GM21381 (cell line): ENCODE data around the gene MORN1.
"Not testable (repeated sequence)": the region's sequence is repeated elsewhere in the genome, so short reads cannot be mapped to it uniquely, and the experiment has no call there.

ENCODE experiments used
- ATAC-seq: cut with Tn5 transposase; IDR thresholded peaks from one replicate; pipeline ENCODE4 v1.9.1; 2021; ENCODE audit warnings: mild to moderate bottlenecking, moderate library complexity; ENCODE audit not compliant: unreplicated experiment

Gene MORN1

DNA sequence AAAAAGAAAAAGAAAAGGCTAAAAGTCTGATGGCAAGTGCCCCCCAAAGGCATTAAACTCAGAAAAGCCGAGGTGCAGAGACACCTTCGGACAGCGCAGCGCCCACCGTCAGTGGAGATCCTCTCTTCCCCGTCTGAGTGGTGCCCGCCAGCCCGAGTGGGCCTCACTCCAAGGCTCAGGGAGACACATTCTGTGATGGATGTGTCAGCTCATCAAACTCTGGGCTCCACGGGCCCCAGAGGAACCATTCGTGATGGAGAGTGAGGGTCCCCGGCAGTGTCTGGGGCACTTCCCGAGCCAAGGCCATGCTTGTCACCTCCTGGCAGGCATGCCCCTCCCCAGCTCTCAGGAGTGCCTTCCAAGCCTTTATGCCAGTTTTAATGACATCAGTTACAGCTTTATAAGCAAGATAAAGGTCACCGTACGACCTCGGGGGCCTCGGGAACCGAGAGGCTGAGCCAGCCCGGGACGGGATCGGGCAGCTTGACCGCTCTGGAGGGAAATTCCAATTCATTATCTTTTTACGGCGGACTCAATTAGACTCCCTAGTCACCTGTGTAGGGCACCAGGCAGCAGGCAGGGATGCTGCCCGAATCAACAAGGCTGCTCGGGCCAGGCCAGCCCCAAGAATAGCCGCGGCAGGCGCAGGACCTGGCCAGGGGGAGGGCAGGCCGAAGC, 49.5 kb downstream of the MORN1 start:
- no peak for ATAC-seq

DNA sequence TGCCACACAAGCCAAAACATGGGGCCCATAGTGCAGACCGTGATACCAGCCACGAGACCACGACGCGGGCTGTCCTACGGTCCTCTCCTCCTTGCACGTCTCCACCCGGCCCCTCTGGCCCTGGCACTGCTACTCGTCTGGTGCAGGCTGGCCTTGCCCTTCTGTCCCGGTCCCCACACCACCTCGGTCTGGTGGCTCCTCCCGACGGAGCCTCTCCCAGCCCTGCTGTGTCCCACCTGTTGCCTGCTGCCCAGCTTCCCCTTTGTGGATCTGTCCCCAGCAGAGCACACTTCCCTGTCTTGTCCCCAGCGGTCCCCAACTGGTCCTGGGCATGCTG, 50.5 kb downstream of the MORN1 start:
- no peak for ATAC-seq

DNA sequence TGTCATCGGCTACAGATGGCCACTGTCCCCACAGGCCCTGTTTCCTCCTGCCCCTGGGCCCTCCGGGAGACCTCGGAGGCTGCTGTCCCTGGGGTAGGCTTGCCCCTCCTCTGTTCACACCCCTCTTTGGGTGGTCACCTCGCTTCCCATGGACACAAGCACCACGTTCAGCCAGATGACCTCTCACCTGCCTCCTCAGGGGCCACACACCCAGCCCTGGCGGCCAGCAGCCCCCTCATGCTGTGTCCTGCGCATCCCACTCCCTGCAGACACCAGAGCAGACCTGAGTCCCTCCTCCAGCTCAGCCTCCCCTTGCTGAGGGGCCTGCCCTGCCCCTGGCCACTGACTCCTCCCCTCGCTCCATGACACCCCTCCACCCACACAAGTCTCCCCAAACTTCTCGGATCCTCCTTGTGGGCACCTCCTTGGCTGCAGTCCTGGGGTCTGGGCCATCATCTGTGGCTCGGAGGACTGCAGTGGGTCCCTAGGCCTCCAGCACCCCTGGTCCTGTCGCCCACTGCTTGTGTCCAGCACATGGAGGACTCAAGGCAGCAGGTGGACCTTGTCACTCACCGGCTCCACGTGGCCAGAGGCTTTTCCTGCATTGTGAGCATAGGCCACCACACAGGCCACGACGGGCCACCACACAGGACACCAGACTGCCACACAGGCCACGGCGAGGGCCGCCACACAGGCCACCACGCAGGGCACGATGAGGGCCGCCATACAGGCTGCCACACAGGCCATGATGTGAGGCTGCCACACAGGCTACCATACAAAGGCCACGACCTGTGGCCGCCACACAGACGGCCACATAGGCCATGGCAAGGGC, 51.1 kb downstream of the MORN1 start:
- ATAC-seq: no peak

DNA sequence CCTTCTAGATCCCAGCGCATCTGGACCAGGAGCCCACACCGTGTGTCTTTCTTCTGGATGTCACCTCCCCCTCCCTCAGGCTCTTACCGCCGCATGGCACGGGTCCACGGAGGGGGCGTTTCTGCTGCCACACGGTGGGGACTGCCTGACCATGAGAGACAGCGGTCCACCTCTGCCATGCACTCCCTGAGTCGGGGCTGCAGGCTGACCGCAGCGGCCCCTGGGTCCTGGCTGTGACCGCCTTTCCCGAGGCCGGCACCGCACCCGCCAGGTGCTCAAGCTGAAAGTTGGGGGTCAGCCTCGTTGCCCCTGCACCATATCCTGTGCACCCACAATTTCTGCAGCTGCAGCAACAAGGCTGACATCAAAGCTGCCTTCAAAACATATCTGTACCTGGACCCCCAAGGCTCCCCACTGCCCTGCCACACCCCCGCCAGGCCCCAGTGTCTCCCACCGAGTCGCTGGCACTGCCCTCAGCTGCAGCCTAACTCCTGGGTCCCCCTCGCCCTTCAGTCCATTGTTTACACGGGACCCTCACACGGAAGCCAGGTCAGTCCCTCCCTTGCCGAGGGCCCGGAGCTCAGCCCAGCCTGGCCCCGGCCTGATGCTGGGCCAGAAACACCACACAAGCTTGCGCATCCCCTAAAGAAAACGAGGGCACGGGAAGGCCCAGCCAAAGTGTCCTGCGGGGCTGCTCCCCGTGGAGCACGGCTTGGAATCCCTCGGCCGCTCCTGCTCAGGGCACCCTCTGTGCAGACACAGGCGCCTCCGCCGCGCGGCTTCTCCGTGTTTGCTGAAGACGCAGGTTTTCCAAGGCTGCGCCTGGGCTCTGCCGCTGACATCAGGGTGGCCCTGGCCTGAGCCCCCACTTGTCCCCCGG, 51.9 kb downstream of the MORN1 start:
- ATAC-seq: no peak

DNA sequence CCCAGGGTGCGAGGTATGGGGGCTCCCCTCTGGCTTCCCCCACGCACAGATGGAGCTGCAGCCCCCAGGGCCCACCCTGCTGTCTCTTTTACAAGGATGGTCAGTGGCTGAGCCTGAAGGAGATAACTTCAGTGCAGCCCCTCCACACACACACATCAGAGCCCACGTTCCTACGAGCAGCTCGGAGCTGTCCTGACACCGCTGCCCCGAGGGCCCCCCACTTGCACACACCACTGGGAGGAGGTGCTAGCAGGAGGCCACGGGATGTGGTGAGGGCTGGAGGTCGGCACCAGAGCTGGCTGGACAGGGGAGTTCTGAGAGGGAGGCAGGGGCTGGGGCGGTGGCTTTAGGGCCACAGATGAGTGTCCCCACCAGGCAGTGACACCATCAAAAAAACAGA, 53.9 kb downstream of the MORN1 start:
- no peak for ATAC-seq

DNA sequence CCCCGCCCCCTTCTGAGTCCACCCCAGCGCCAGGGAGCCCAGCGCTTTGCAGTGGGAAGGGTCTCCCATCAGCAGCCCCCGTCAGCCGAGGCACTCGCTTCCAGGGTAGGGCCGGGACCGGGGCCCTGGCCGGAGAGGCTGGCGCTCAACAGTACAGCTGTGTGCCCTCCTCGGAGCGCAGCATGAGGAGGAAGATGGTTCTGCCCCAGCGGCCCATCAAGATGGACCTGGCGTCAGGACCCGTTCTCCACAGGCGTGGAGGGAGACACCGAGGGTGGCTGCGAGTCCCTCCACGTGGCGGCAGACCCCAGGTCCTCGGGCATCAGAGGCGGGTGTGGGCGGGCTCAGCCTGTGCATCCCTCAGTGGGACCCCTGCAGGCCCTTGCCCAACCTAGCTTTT, 54.3 kb downstream of the MORN1 start:
- ATAC-seq: no peak

DNA sequence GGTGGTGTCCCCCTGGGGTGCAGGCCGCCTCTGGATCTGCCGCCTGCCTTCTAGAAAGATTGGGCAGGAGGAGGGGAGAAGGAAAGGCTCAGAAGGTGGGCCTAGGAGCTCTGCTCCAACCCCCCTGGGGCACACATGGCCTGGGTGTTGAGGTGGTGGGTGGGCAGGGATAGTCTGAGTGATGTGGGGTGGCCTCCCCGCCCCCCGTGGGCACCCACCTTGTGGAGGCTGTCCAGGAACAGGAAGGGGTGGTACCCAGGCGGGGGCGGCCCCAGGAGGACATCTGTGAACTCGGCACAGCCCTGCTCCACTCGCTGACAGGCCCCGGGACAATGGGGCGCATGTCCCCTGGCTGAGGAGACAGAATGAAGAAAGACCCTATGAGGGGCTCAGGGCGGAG, 54.9 kb downstream of the MORN1 start:
- ATAC-seq: no peak

DNA sequence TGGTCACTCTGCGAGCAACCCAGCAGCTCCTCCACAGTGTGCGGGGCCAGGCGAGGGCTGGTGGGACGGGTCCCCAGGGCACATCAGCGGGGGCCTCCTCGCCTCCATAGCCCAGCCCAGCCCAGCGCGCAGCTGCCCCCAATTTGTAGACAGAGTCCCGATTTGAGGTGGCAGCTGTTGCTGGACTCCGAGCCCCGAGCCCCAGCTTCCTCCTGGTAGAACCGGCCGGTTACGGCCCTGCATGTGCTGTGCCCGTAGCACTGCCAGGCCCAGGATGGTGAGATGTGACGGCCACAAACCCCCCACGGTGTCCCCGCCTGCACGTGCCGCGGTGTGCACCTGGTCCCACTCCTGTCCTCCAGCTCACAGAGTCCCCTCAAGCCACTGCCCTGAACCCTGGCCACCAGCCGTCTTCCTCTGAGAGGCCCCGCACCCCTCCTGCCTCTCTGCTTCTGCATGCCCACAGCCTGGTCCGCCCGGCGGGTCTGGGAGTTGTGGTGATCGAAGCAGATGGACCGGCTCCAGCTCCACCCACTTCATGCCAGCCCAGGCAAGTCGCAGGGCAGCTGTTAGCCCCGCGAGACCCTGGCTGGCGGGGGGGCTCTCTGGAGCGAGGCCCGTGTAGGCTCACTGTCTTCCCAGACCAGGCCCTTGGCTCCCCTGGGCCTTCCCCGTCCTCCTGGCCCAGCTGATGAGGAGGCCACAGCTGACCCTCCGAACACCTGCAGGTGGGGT, 55.5 kb downstream of the MORN1 start:
- no peak for ATAC-seq

DNA sequence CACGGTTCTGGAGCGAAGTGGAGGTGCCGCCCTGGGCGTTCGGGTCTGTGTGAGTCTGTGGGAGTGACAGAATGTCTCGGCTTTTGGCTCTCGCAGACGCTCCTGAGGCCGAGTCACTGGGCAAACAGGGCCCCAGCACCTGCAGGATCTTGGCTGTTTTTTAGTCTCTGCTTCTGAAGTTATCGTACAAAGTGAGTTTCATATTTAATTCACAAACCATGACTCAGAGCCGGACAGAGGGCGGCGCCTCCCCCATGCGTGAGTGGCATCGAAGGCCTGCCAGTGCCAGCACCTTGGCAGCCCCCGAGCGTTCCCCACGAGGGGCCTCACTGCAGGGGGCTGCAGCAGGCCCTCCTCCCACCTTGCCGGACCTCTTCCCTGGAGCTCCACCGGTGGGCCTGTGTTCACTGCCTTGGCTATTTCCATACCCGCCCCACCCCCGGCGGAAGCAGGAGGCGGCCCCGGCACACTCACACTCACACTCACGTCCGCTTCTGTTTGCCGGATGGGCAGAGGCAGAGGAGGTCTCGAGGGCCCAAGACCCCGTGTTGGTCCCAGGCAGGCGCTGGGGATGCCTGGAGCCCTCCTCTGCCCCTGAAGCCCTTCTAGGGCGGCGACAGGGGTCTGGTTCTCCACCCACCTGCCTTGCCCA, 56.3 kb downstream of the MORN1 start:
- no peak for ATAC-seq

DNA sequence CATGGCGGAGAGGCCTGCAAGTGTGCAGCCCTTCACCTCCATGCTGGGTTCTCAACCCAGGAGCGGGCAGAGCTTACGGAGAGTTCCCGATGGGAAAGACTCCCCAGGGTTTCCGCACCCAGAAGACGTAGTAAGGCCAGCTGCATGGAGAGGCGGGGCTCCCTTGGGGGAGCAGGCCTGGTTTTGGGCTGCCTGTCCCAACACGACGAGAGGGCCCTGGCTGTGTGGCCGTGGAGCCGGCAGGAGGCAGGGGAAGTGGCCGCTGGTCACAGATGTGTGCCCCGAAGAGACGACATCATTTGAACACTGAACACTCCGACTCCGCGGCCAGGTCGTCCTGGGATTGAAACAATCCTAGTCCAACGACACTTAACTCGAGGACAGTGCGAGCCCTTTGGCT, 57.0 kb downstream of the MORN1 start:
- no peak for ATAC-seq

DNA sequence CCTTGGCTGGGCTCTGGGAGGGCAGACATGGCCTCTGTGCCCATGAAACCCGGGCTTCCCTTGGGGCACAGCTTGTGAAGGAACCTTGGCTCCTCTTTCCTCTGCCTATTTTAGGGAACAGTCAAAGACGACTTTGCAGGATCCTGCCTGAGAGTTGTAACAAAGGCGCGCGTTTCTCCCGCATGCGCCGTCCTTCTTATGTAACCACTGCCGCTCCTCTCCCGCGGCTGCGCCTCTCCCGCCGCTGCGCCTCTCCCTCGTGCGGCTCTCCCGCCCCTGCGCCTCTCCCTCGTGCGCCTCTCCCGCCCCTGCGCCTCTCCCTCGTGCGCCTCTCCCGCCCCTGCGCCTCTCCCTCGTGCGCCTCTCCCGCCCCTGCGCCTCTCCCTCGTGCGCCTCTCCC, 59.8 kb downstream of the MORN1 start:
- ATAC-seq: not testable (repeated sequence)

DNA sequence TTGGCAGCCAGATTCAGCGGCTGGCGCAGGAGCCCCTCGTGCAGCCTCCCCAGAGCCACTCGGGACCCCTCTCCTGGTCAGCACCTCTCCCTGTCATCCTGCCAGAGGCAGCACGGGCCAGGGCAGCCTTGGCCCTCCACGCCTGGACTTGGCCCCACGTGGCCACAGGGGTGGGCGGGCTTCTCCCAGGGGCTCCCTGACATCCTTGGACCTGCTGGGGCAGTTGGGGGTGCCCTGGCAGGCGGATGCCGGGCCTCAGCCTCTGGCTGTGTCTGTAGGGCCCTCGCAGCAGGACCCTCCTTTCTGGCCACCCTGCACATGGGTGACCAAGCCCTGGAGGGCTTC, 60.2 kb downstream of the MORN1 start:
- no peak for ATAC-seq

DNA sequence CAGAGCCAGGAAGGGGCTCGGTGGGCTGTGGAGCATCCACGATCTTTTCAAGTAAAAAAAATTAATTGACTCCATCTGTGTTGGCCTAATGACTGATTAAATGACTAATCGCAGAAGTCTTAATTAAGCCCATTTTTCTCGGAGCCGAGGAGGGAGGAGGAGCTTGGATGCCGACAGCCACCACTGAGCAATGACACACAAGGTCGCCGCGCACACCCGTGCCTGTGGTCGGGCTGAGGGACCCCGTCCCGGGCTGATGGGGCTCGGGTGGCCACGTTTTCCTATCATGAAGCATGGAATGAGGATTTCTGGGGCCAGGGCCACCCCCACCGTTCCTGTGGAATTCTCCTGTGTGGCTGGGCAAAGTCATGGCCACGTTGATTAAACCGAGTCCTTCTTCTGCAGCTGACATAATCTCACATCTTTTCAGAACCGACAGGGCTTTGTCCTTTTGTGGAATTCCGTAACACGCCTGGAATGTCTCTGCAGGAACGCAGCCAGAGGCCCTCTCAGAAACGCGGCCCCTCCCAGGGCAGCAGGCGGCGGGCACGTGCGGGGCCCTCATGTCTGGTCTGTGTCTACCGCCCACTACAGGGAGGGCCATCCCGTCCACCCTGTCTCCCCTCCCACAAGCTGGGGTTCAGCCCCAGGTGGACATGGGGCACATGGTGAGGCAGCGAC, 60.7 kb downstream of the MORN1 start:
- no peak for ATAC-seq

DNA sequence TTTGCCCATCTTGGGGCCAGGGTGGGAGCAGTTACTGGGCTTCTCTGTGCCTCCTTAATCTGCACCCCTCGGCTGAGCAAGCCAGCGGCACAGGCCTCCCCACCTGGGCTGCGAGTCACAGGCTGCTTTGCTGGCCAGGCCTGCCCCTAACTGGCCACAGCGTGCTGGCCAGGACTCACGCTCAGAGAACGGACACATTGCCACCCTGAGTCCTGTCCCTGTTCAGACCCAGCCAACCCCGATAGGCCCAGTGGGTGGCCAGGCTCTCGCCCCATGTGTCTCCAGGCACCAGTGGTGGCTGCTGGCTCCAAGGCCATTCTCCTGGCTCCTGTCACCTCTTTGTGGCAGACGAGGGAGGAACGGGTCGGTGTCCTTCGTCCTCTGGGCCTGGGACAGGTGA, 61.3 kb downstream of the MORN1 start:
- no peak for ATAC-seq

DNA sequence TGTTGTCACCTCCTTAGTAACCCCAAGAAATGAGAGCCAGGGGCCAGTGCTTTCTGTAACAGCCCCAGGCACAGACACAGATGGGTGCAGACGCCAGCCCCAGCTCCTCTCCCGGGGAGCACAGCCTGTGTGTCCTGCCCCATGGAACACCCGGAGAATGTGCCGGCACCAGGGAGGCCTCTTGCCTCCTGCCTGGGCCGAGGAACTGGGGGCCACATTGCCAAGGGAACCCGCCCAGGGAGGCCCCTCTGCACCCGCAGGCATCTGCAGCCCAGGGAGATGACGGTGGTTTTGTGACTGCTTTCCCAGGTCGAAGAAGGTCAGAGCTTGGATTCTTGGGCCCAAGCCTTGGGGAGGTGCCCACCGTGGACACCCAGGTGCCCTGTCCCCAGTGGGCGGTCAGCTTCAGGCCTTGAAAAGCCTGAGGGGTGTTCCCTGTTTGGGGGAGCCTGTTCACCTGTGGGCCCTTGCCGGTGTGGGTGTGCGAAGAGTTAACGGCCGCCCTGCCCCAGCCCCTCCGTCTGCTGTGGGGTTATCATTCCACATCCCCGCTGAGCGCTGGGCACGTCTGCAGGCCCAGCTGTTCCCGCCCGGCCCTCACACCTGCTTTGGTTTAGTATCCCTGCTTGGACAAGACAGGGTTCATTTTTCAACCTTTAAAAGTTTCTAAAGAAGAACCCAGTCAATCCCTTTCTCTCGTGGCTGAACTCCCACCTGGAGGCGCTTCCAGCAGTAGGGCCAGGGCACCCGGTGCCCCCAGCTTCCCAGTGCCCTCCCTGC, 62.5 kb downstream of the MORN1 start:
- no peak for ATAC-seq

DNA sequence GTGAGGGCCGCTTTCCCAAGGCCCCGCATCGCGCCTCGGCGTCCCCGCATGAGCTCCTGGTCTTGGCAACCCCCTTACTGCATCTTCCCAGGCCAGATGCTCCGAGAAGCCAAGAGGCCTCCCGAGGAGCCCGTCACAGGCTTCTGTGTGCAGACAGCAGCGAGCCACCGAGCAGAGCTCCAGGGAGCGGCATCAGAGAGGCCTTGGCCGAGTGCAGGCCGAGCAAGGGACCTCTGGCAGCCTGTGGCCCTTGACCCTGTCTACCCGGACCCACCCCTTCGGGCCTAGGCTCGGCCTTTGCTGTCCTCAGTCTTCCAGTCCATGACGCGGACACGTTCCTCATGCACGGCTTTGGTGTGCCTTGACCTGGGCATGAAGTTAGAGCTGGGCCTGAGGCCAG, 63.5 kb downstream of the MORN1 start:
- no peak for ATAC-seq

DNA sequence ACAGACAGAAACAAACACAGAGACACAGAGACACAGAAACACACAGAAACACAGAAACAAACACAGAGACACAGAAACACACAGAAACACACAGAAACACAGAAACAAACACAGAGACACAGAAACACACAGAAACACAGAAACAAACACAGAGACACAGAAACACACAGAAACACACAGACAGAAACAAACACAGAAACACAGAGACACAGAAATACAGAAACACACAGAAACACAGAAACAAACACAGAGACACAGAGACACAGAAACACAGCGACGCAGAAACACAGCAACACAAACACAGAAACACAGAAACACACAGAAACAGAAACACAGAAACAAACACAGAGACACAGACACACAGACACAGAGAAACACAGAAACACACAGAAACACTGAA, 64.2 kb downstream of the MORN1 start:
- not testable (repeated sequence) for ATAC-seq

DNA sequence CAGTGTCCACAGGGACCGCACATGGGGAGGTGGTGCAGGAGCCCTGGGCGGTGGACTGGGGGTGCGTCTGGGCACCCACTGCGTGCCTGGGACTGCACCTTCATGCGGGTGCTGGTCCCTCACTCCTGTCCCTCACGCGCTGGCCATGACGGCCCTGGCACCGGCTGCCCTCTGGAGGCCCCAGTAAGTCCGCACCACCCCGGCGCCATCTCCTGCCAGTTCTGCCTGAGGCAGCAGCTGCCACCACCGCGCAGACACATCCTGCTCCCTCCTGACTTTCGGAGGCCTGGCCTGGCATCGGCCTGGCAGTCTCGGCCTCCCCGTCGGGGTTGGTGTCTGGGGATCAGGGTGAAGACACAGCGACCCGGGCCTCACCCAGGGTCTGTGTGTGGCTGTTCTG, 64.8 kb downstream of the MORN1 start:
- no peak for ATAC-seq
